ENCODE data around the gene SHISAL1.
A peak's percentile ranks its signal among the peaks of the same experiment; 100 is the strongest.

The SHISAL1 gene

DNA sequence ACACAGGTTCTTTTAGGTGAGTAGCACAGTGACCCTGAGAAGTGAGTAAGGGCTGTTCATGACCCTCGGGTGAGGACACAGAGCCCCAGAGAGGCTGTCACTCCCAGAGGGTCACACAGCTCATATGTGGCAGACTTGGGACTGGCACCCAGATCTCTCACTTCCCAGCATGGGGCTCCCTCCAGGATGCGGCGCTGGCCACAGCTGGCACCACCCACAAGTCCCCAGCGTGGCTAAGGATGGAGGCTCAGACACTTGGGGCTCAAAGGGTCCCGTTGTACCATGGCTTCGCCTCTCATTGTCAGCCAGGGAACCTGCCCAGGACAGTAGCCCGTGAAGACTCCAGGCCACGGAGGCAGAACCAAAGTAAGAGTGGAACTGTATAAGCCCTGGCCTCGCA, 6.0 kb upstream of the SHISAL1 start:
- no peak for DNase-seq
- H4K8ac ChIP-seq (ENCODE audit: low read length) = no peak overlapping the region
- no peak overlapping the region for H3K4me3 ChIP-seq (ENCODE audit: insufficient read depth in 1 of 2, low read depth in 1 of 2, low read length in 2 of 2)
- no peak overlapping the region for H2AFZ ChIP-seq (ENCODE audit: low read depth, low read length)
- H3K14ac ChIP-seq (ENCODE audit: low read length in 2 of 2) = no peak overlapping the region
- no peak overlapping the region for H3K9ac ChIP-seq (ENCODE audit: low read length)
- no peaks in the 10 kb centered on the region for H3K36me3 ChIP-seq (ENCODE audit: control insufficient read depth in 1 of 2, insufficient read depth in 2 of 2, low read depth in 1 of 2, low read length in 2 of 2)
- H3K79me1 ChIP-seq (replicated peaks; ENCODE audit: low read length, poor library complexity, severe bottlenecking) = no peaks in the 10 kb centered on the region
- H3K18ac ChIP-seq (ENCODE audit: low read depth in 1 of 2, low read length in 2 of 2) = no peak overlapping the region
- no peak overlapping the region for H2BK15ac ChIP-seq (ENCODE audit: low read depth, poor library complexity, severe bottlenecking)
- H3K9me3 ChIP-seq (ENCODE audit: control insufficient read depth, low read length) = no peaks in the 10 kb centered on the region
- no peak overlapping the region for H3K4me2 ChIP-seq (ENCODE audit: low read length, poor library complexity, severe bottlenecking)
- H2BK120ac ChIP-seq (ENCODE audit: low read depth, low read length) = no peak overlapping the region
- H3K27me3 ChIP-seq (ENCODE audit: control insufficient read depth in 1 of 2, insufficient read depth in 1 of 2, low read length in 2 of 2) = peaks cover 0 to 40% of the 10 kb centered on the region in 2 experiments
- no peak overlapping the region for H3K4ac ChIP-seq (ENCODE audit: low read depth in 1 of 2, low read length in 2 of 2)
- no peak overlapping the region for H3K27ac ChIP-seq (ENCODE audit: low read length, poor library complexity, severe bottlenecking)
- H3K23ac ChIP-seq (ENCODE audit: low read length in 2 of 2) = no peak overlapping the region
- H2BK5ac ChIP-seq (ENCODE audit: low read depth, low read length, poor library complexity, severe bottlenecking) = no peak overlapping the region
- H2AK5ac ChIP-seq (ENCODE audit: low read length, severe bottlenecking) = no peak overlapping the region
- no peak overlapping the region for H4K91ac ChIP-seq (ENCODE audit: low read length)
- H3K4me1 ChIP-seq (ENCODE audit: control insufficient read depth, insufficient read depth, low read depth, low read length) = peaks cover 3% of the 10 kb centered on the region
- H2BK12ac ChIP-seq (ENCODE audit: low read length in 2 of 2) = no peak overlapping the region
- 87% methylated on average over 9 of the region's 9 CpGs for WGBS

GRCh38 chr22:44317886-44318637, 5.3 kb upstream of the SHISAL1 start:
- Histone ChIP-seq H2BK12ac (ENCODE audit: low read length in 2 of 2) (no peak overlapping the region), H3K4ac (ENCODE audit: low read depth in 1 of 2, low read length in 2 of 2) (no peak overlapping the region), H3K4me1 (ENCODE audit: control insufficient read depth, insufficient read depth, low read depth, low read length) (peaks cover 4% of the 10 kb centered on the region), H4K91ac (ENCODE audit: low read length) (peak overlapping the region; percentile 43), H2BK15ac (ENCODE audit: low read depth, poor library complexity, severe bottlenecking) (peak overlapping the region; percentile 31), H3K36me3 (ENCODE audit: control insufficient read depth in 1 of 2, insufficient read depth in 2 of 2, low read depth in 1 of 2, low read length in 2 of 2) (no peaks in the 10 kb centered on the region), H3K9ac (ENCODE audit: low read length) (no peak overlapping the region), H2AK5ac (ENCODE audit: low read length, severe bottlenecking) (no peak overlapping the region), H2AFZ (ENCODE audit: low read depth, low read length) (no peak overlapping the region), H3K4me3 (ENCODE audit: insufficient read depth in 1 of 2, low read depth in 1 of 2, low read length in 2 of 2) (no peak overlapping the region), H3K27me3 (ENCODE audit: control insufficient read depth in 1 of 2, insufficient read depth in 1 of 2, low read length in 2 of 2) (peaks cover 0 to 36% of the 10 kb centered on the region in 2 experiments), H3K18ac (ENCODE audit: low read depth in 1 of 2, low read length in 2 of 2) (no peak overlapping the region), H3K27ac (ENCODE audit: low read length, poor library complexity, severe bottlenecking) (no peak overlapping the region), H3K14ac (ENCODE audit: low read length in 2 of 2) (no peak overlapping the region), H4K8ac (ENCODE audit: low read length) (no peak overlapping the region), H3K23ac (ENCODE audit: low read length in 2 of 2) (no peak overlapping the region), H2BK5ac (ENCODE audit: low read depth, low read length, poor library complexity, severe bottlenecking) (no peak overlapping the region), H3K9me3 (ENCODE audit: control insufficient read depth, low read length) (no peaks in the 10 kb centered on the region), H3K79me1 (replicated peaks; ENCODE audit: low read length, poor library complexity, severe bottlenecking) (no peaks in the 10 kb centered on the region), H3K4me2 (ENCODE audit: low read length, poor library complexity, severe bottlenecking) (no peak overlapping the region), H2BK120ac (ENCODE audit: low read depth, low read length) (no peak overlapping the region)
- 85% methylated on average over 17 of the region's 17 CpGs for WGBS
- DNase-seq = no peak

GRCh38 chr22:44317123-44317444, 4.3 kb upstream of the SHISAL1 start:
- no peak for DNase-seq
- Histone ChIP-seq H3K23ac (ENCODE audit: low read length in 2 of 2) (no peak overlapping the region), H3K4me3 (ENCODE audit: insufficient read depth in 1 of 2, low read depth in 1 of 2, low read length in 2 of 2) (no peak overlapping the region), H3K4me1 (ENCODE audit: control insufficient read depth, insufficient read depth, low read depth, low read length) (peaks cover 14% of the 10 kb centered on the region), H2AK5ac (ENCODE audit: low read length, severe bottlenecking) (no peak overlapping the region), H3K18ac (ENCODE audit: low read depth in 1 of 2, low read length in 2 of 2) (no peak overlapping the region), H3K9ac (ENCODE audit: low read length) (no peak overlapping the region), H3K27ac (ENCODE audit: low read length, poor library complexity, severe bottlenecking) (no peak overlapping the region), H3K4me2 (ENCODE audit: low read length, poor library complexity, severe bottlenecking) (no peak overlapping the region), H3K14ac (ENCODE audit: low read length in 2 of 2) (no peak overlapping the region), H4K91ac (ENCODE audit: low read length) (no peak overlapping the region), H2AFZ (ENCODE audit: low read depth, low read length) (no peak overlapping the region), H2BK120ac (ENCODE audit: low read depth, low read length) (no peak overlapping the region), H2BK15ac (ENCODE audit: low read depth, poor library complexity, severe bottlenecking) (no peak overlapping the region), H2BK5ac (ENCODE audit: low read depth, low read length, poor library complexity, severe bottlenecking) (no peak overlapping the region), H3K4ac (ENCODE audit: low read depth in 1 of 2, low read length in 2 of 2) (no peak overlapping the region), H4K8ac (ENCODE audit: low read length) (no peak overlapping the region), H3K9me3 (ENCODE audit: control insufficient read depth, low read length) (no peaks in the 10 kb centered on the region), H3K27me3 (ENCODE audit: control insufficient read depth in 1 of 2, insufficient read depth in 1 of 2, low read length in 2 of 2) (peaks cover 0 to 32% of the 10 kb centered on the region in 2 experiments), H2BK12ac (ENCODE audit: low read length in 2 of 2) (no peak overlapping the region), H3K79me1 (replicated peaks; ENCODE audit: low read length, poor library complexity, severe bottlenecking) (no peaks in the 10 kb centered on the region), H3K36me3 (ENCODE audit: control insufficient read depth in 1 of 2, insufficient read depth in 2 of 2, low read depth in 1 of 2, low read length in 2 of 2) (no peaks in the 10 kb centered on the region)
- WGBS = 92% methylated on average over 18 of the region's 18 CpGs

GRCh38 chr22:44316393-44317122, 3.8 kb upstream of the SHISAL1 start:
- peaks cover 17% of the 10 kb centered on the region for H3K4me1 ChIP-seq (ENCODE audit: control insufficient read depth, insufficient read depth, low read depth, low read length)
- H3K4ac ChIP-seq (ENCODE audit: low read depth in 1 of 2, low read length in 2 of 2) = no peak overlapping the region
- H3K23ac ChIP-seq (ENCODE audit: low read length in 2 of 2) = no peak overlapping the region
- no peak overlapping the region for H3K4me2 ChIP-seq (ENCODE audit: low read length, poor library complexity, severe bottlenecking)
- peaks cover 0 to 27% of the 10 kb centered on the region in 2 experiments for H3K27me3 ChIP-seq (ENCODE audit: control insufficient read depth in 1 of 2, insufficient read depth in 1 of 2, low read length in 2 of 2)
- no peaks in the 10 kb centered on the region for H3K9me3 ChIP-seq (ENCODE audit: control insufficient read depth, low read length)
- H2BK15ac ChIP-seq (ENCODE audit: low read depth, poor library complexity, severe bottlenecking) = no peak overlapping the region
- H3K36me3 ChIP-seq (ENCODE audit: control insufficient read depth in 1 of 2, insufficient read depth in 2 of 2, low read depth in 1 of 2, low read length in 2 of 2) = no peaks in the 10 kb centered on the region
- H3K18ac ChIP-seq (ENCODE audit: low read depth in 1 of 2, low read length in 2 of 2) = no peak overlapping the region
- no peaks in the 10 kb centered on the region for H3K79me1 ChIP-seq (replicated peaks; ENCODE audit: low read length, poor library complexity, severe bottlenecking)
- no peak overlapping the region for H2AFZ ChIP-seq (ENCODE audit: low read depth, low read length)
- no peak overlapping the region for H3K27ac ChIP-seq (ENCODE audit: low read length, poor library complexity, severe bottlenecking)
- H4K8ac ChIP-seq (ENCODE audit: low read length) = no peak overlapping the region
- DNase-seq = no peak
- no peak overlapping the region for H4K91ac ChIP-seq (ENCODE audit: low read length)
- no peak overlapping the region for H3K9ac ChIP-seq (ENCODE audit: low read length)
- H3K4me3 ChIP-seq (ENCODE audit: insufficient read depth in 1 of 2, low read depth in 1 of 2, low read length in 2 of 2) = no peak overlapping the region
- H2BK12ac ChIP-seq (ENCODE audit: low read length in 2 of 2) = no peak overlapping the region
- no peak overlapping the region for H2BK120ac ChIP-seq (ENCODE audit: low read depth, low read length)
- 89% methylated on average over 13 of the region's 13 CpGs for WGBS
- no peak overlapping the region for H2BK5ac ChIP-seq (ENCODE audit: low read depth, low read length, poor library complexity, severe bottlenecking)
- H2AK5ac ChIP-seq (ENCODE audit: low read length, severe bottlenecking) = no peak overlapping the region
- H3K14ac ChIP-seq (ENCODE audit: low read length in 2 of 2) = no peak overlapping the region
